ENCODE results near the gene PRDM11. TPM values are rescaled to one million over a fixed set of nuclear protein-coding genes. Genes with fewer than 3 reads are reported as not detected.

PRDM11 gene
- total RNA-seq, 1 donor = 6.5 TPM

DNA sequence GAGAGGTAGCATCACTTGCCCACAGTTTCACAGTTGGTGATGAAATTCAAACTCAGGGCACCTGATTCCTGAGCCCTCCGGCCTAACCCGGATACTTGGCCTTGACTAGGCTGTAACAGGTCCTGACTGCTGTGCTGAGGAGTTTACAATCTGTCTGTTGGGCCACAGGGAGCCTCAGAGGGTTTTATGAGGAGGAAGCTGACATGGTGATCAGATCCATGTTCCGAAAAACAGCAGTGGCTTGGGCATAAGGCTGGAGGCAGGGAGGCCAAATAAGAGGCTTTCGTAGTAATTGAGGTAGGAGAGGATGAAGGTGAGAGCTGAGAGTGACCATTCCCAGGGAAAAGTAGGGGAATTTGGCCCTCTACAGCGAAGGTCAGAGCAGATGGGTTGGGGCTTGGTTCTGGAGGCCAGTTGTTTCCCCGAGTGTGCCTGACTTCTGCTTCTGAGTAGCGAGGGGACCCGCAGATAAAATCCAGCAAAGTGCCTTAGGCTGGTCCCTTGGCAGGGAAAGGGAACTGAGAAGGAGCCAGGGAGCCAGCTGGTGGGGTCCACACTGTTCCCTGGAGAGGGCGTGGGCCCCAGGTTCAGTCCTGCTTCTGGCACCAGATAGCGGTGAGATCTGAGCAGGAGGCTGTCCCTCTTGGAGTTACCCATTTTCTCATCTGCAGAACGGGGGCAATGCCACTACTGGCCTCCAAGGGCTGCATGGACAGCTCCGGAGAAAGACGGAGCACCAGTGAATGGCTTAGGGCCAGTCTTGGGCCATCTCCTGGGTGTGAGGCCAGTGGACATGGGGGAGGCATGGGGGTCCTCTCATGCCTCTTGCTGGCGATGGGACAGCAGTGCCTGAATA, 6.5 kb downstream of the PRDM11 start:
- DNase-seq (ENCODE audit: low read depth) = no peak
- H3K4me3 ChIP-seq (ENCODE audit: low read depth, low read length) = no peak overlapping the region
- TF ChIP-seq, protein P1, sequence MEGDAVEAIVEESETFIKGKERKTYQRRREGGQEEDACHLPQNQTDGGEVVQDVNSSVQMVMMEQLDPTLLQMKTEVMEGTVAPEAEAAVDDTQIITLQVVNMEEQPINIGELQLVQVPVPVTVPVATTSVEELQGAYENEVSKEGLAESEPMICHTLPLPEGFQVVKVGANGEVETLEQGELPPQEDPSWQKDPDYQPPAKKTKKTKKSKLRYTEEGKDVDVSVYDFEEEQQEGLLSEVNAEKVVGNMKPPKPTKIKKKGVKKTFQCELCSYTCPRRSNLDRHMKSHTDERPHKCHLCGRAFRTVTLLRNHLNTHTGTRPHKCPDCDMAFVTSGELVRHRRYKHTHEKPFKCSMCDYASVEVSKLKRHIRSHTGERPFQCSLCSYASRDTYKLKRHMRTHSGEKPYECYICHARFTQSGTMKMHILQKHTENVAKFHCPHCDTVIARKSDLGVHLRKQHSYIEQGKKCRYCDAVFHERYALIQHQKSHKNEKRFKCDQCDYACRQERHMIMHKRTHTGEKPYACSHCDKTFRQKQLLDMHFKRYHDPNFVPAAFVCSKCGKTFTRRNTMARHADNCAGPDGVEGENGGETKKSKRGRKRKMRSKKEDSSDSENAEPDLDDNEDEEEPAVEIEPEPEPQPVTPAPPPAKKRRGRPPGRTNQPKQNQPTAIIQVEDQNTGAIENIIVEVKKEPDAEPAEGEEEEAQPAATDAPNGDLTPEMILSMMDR (IDR thresholded peaks at IDR 0.05; ENCODE audit: insufficient read depth, low read depth, low read length) = no peak

DNA sequence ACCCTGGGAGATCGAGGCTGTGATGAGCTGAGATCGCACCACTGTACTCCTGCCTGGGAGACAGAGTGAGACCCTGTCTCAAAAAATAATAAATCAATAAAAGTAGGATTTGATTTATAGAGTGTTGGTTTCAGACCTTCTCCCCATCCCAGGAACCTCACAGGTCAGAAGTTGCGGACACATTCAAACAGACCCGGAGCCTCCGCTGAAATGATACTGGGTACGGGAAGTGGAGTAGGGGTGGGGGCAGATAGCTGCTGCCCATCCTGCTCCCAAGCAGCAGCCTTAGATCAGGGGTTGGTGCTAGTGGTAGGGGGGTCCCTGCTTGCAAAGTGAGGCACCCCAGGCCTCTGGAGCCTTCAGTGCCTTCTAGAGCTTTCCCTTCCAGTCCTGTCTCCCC, 7.8 kb downstream of the PRDM11 start:
- no peak for DNase-seq (ENCODE audit: low read depth)
- TF ChIP-seq, protein P1 (IDR thresholded peaks at IDR 0.05; ENCODE audit: insufficient read depth, low read depth, low read length) = no peak
- no peak overlapping the region for H3K4me3 ChIP-seq (ENCODE audit: low read depth, low read length)

DNA sequence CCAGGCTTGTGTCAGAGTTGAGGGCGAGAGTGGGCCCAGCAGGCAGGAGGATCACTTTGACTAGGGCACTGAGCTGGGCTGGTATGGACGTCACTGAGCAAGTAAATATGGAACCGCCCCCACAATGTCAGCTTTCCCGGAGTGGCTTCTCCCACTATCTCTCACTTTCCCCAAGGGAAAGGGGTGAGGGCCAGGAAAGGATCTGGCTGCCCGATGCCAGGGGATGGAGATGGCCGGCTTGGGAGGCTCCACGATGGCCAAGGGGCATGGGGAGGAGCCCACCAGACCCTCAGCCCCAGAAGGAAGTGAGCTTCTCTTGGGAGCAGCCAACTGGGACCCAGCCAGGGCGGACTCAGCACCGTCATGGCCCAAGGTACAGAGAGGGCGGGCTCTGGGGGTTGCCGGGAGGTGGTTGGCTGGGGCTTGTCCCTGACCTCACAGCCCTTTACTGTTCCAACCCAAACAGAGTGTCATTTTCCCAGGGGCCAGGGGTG, 8.7 kb downstream of the PRDM11 start:
- TF ChIP-seq, protein P1 (IDR thresholded peaks at IDR 0.05; ENCODE audit: insufficient read depth, low read depth, low read length) = no peak
- peak; percentile 8 for DNase-seq (ENCODE audit: low read depth)
- H3K4me3 ChIP-seq (ENCODE audit: low read depth, low read length) = no peak overlapping the region

DNA sequence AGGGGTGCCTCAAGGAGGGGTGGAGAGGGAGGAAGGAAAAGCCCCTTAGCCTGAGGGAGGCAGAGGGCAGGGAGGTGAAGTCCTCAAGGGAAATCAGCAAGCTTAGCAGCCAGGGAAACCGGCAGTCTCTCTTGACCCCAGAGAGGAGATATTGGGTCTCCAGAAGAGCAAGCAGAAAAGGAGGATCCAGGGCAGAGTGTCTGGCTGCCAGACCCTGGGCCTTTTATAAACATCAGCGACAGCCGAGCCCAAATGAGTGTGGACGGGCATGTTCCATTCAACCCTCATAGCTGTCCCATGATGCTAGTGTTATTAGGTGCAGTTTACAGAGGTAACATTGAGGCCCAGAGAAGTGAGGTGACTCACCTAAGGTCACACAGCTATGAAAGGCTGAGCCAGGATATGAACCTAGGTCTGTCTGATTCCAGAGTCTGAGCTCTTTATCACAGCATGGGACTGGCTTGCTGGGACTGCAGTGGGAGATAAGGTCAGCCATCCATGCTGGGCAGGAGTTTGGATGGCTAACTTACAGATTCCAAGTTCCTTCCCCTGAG, 9.3 kb downstream of the PRDM11 start:
- no peak overlapping the region for H3K4me3 ChIP-seq (ENCODE audit: low read depth, low read length)
- no peak for DNase-seq (ENCODE audit: low read depth)
- TF ChIP-seq, protein P1 (IDR thresholded peaks at IDR 0.05; ENCODE audit: insufficient read depth, low read depth, low read length) = no peak

DNA sequence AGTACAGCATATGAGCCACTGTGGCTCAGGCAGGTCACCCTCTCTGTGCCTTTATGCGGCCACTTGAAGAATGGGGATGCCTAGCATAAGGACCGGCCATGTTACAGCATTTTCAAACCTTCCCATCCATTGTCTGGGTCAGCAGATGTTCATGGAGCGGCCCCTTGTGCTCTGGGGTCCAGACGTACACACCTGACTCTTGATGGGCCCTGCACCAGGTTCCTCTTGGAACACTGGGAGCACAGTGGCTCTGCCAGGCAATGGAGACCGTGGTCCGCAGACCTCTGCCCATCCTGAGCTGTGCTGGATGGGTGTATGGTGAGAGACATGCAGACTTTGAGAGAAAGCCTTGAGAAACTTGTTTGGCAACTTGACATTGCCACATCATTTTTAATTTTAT, 9.8 kb downstream of the PRDM11 start:
- H3K4me3 ChIP-seq (ENCODE audit: low read depth, low read length) = no peak overlapping the region
- no peak for DNase-seq (ENCODE audit: low read depth)
- TF ChIP-seq, protein P1 (IDR thresholded peaks at IDR 0.05; ENCODE audit: insufficient read depth, low read depth, low read length) = no peak

DNA sequence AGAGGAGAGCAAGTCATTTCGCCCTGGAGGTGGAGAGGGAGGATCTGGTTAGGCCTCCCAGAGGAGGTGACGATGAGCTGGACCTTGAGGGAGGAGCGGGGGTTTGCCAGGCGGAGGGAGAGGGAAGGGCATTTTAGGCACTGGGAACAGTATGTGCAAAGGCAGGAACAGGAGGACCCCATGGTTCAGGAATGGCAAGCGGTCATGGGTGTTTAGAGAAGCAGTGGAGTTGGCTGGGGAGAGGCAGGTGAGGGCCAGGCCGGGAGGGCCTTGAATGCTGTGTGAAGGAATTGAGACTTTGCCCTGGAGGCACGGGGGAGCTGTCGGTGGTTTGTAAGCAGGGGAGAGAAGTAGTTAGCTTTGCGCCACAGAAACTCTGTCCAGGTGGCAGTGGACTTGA, 10.3 kb downstream of the PRDM11 start:
- TF ChIP-seq, protein P1 (IDR thresholded peaks at IDR 0.05; ENCODE audit: insufficient read depth, low read depth, low read length) = no peak
- H3K4me3 ChIP-seq (ENCODE audit: low read depth, low read length) = no peak overlapping the region
- no peak for DNase-seq (ENCODE audit: low read depth)
